ENCODE data around the gene CCR7. TPM values are rescaled to one million over a fixed set of nuclear protein-coding genes. Genes with fewer than 3 reads are reported as not detected.
A peak's percentile ranks its signal among the peaks of the same experiment; 100 is the strongest.
"Not testable (repeated sequence)": the region's sequence is repeated elsewhere in the genome, so short reads cannot be mapped to it uniquely, and the experiment has no call there.

Gene CCR7
- total RNA-seq, 2 experiments from 2014 or later, result 171 to 173 TPM

GRCh38 chr17:40597156-40597555 is 31.9 kb upstream of the CCR7 start:
- ChIA-PET POLR2A (interaction anchor here (1.1 to 2.7 kb wide), 9 partner anchors 9 to 34 kb away, joined by 3 to 47 read pairs (median 6); partner anchors contain the start of gene CCR7), CTCF (interaction anchor here (1.0 to 2.8 kb wide), 8 partner anchors 9 to 50 kb away, joined by 3 to 38 read pairs (median 6); partner anchors contain the start of gene CCR7)
- DNase-seq, result no peak
- no peak for ATAC-seq
- Mint-ChIP-seq H3K36me3 (ENCODE audit: low read depth) (peaks cover 32% of the 10 kb centered on the region), H3K27ac (peak overlapping the region; percentile 95), H3K4me1 (ENCODE audit: low read depth) (peaks cover 76% of the 10 kb centered on the region), H3K4me3 (no peak overlapping the region), H3K9me3 (ENCODE audit: insufficient read depth) (no peaks in the 10 kb centered on the region), H3K27me3 (ENCODE audit: low read depth) (no peaks in the 10 kb centered on the region)

DNA sequence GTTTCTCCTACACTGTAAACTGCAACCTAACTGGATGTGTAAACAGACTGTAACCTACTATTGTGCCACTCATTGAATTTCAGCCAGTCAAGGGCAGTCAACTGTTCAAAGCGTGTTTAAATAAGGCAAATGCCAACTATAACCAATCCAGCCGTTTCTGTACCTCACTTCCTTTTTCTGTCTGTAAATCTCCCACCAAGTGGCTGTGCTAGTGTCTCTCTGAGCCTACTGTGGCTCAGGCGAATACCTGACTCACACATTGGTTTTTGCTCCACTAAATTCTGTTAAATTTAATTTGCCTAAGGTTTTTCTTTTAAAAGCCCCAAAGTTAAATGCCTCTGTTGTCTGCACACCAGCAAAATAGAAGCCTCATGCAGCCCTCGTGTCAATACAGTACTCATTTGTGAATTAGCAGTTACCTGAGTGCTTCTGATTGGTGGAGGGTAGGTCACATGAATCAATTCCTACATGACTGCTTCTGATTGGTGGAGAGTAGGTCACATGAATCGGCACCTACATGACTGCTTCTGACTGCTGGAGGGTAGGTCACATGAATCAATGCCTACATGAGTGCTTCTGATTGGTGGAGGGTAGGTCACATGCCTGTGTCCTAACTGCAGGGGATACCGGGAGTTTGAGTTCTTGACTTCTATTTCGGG is 31.1 kb upstream of the CCR7 start:
- peak; percentile 47 for ATAC-seq
- CTCF ChIA-PET, result interaction anchor here (1.0 to 2.8 kb wide), 9 partner anchors 8 to 50 kb away, joined by 3 to 38 read pairs (median 6); partner anchors contain the start of gene CCR7

GRCh38 chr17:40590742-40591141 is 25.5 kb upstream of the CCR7 start:
- CTCF ChIA-PET, result interaction anchor here (1.0 to 2.5 kb wide), 2 partner anchors 22 to 24 kb away, joined by 3 to 16 read pairs; no protein-coding TSS in a partner anchor
- H3K4me1 Mint-ChIP-seq (ENCODE audit: low read depth), result peaks cover 64% of the 10 kb centered on the region
- peaks cover 36% of the 10 kb centered on the region for H3K36me3 Mint-ChIP-seq (ENCODE audit: low read depth)
- H3K4me3 Mint-ChIP-seq, result no peak overlapping the region
- no peak overlapping the region for H3K27ac Mint-ChIP-seq
- ATAC-seq, result no peak
- POLR2A ChIA-PET, result interaction anchor here (0.7 to 1.8 kb wide), 3 partner anchors 12 to 27 kb away, joined by 3 to 8 read pairs (median 4); no protein-coding TSS in a partner anchor
- DNase-seq, result no peak
- H3K27me3 Mint-ChIP-seq (ENCODE audit: low read depth), result no peaks in the 10 kb centered on the region
- peaks cover 4% of the 10 kb centered on the region for H3K9me3 Mint-ChIP-seq (ENCODE audit: insufficient read depth)

More for the DNA sequence above, 31.1 kb upstream of the CCR7 start:
- Mint-ChIP-seq H3K27ac (peak overlapping the region; percentile 95), H3K9me3 (ENCODE audit: insufficient read depth) (no peaks in the 10 kb centered on the region), H3K27me3 (ENCODE audit: low read depth) (no peaks in the 10 kb centered on the region), H3K4me1 (ENCODE audit: low read depth) (peaks cover 69% of the 10 kb centered on the region), H3K36me3 (ENCODE audit: low read depth) (peaks cover 31% of the 10 kb centered on the region), H3K4me3 (no peak overlapping the region)
- POLR2A ChIA-PET, result interaction anchor here (1.0 to 2.7 kb wide), 4 partner anchors 14 to 34 kb away, joined by 3 to 47 read pairs (median 8); partner anchors contain the start of gene CCR7
- peak; percentile 75 for DNase-seq

GRCh38 chr17:40588552-40588951 is 23.3 kb upstream of the CCR7 start:
- DNase-seq (no peak), ATAC-seq (peak; percentile 19)
- Mint-ChIP-seq H3K4me1 (ENCODE audit: low read depth) (peaks cover 71% of the 10 kb centered on the region), H3K36me3 (ENCODE audit: low read depth) (peaks cover 49% of the 10 kb centered on the region), H3K27ac (peak overlapping the region; percentile 51), H3K27me3 (ENCODE audit: low read depth) (no peaks in the 10 kb centered on the region), H3K9me3 (ENCODE audit: insufficient read depth) (peaks cover 20% of the 10 kb centered on the region), H3K4me3 (peak overlapping the region; percentile 26)
- POLR2A ChIA-PET, result interaction anchor here (1.2 to 1.5 kb wide), 2 partner anchors 9 to 24 kb away, joined by 3 read pairs; no protein-coding TSS in a partner anchor
- CTCF ChIA-PET, result interaction anchor here (1.1 to 2.5 kb wide), 4 partner anchors 9 to 27 kb away, joined by 3 to 16 read pairs (median 6); no protein-coding TSS in a partner anchor

- not testable (repeated sequence) for H3K27me3 Mint-ChIP-seq (ENCODE audit: low read depth); DNase-seq; ATAC-seq
- Mint-ChIP-seq H3K4me1 (ENCODE audit: low read depth) (peaks cover 92% of the 10 kb centered on the region), H3K9me3 (ENCODE audit: insufficient read depth) (peaks cover 20% of the 10 kb centered on the region), H3K27ac (peak overlapping the region; percentile 73), H3K36me3 (ENCODE audit: low read depth) (peaks cover 55% of the 10 kb centered on the region), H3K4me3 (peak overlapping the region; percentile 4)
- ChIA-PET POLR2A (interaction anchor here (0.7 to 1.5 kb wide), 4 partner anchors 11 to 23 kb away, joined by 3 to 6 read pairs (median 5); no protein-coding TSS in a partner anchor), CTCF (interaction anchor here (1.2 to 3.5 kb wide), 4 partner anchors 9 to 34 kb away, joined by 3 to 18 read pairs (median 8); no protein-coding TSS in a partner anchor)
Measured at GRCh38 chr17:40586264-40586663, 21.0 kb upstream of the CCR7 start.

- POLR2A ChIA-PET, result interaction anchor here (1.4 to 1.5 kb wide), 2 partner anchors 17 to 20 kb away, joined by 3 to 6 read pairs; no protein-coding TSS in a partner anchor
- DNase-seq; H3K4me3 Mint-ChIP-seq; H3K27ac Mint-ChIP-seq; H3K27me3 Mint-ChIP-seq (ENCODE audit: low read depth); ATAC-seq: not testable (repeated sequence)
- Mint-ChIP-seq H3K4me1 (ENCODE audit: low read depth) (peaks cover 94% of the 10 kb centered on the region), H3K9me3 (ENCODE audit: insufficient read depth) (peaks cover 20% of the 10 kb centered on the region), H3K36me3 (ENCODE audit: low read depth) (peaks cover 56% of the 10 kb centered on the region)
- CTCF ChIA-PET, result interaction anchor here (1.2 to 3.5 kb wide), 3 partner anchors 8 to 24 kb away, joined by 3 to 18 read pairs (median 3); no protein-coding TSS in a partner anchor
Measured at GRCh38 chr17:40584950-40585349, 19.7 kb upstream of the CCR7 start.

DNA sequence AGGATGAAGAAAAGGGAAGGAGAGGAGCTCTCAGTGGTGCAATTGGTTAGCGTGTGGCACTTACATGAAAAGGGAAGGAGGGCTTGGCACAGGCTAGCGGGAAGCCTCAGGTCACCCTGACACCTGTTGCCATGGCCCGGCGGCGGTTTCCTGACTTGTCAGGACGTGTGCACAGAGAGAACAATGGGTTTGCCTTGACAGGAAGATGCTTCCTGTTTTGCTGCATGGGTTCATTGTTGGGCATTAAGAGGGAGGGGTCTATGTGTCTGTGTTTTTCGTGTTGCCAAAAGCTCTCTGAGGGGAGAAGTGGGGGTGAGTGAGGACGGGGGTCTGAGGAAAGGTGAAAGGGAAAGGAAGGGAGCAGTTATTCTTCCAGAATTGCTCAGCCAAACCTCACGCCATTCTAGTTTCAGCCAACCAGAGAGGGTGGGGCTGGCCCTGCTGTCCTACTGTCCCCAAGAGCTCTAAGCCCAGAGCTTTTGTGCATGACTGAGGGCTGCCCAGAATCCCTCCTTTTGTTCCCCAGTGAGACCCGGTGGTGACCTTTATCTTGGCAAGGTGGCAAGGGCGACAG is 17.1 kb upstream of the CCR7 start:
- peak; percentile 83 for ATAC-seq
- POLR2A ChIA-PET, result interaction anchor here (0.6 to 2.8 kb wide), 7 partner anchors 15 to 35 kb away, joined by 3 to 56 read pairs (median 5); partner anchors contain the start of gene CCR7
- Mint-ChIP-seq H3K9me3 (ENCODE audit: insufficient read depth) (peaks cover 24% of the 10 kb centered on the region), H3K27ac (peak overlapping the region; percentile 88), H3K27me3 (ENCODE audit: low read depth) (no peaks in the 10 kb centered on the region), H3K4me3 (peak overlapping the region; percentile 56), H3K36me3 (ENCODE audit: low read depth) (peaks cover 39% of the 10 kb centered on the region), H3K4me1 (ENCODE audit: low read depth) (peaks cover 92% of the 10 kb centered on the region)
- peak; percentile 83 for DNase-seq
- CTCF ChIA-PET, result interaction anchor here (1.1 to 3.2 kb wide), 4 partner anchors 21 to 50 kb away, joined by 3 to 20 read pairs (median 10); no protein-coding TSS in a partner anchor

- CTCF ChIA-PET, result interaction anchor here (2.7 kb wide), 1 partner anchor 36 kb away, joined by 15 read pairs; no protein-coding TSS in a partner anchor
- Mint-ChIP-seq H3K4me1 (ENCODE audit: low read depth) (peaks cover 86% of the 10 kb centered on the region), H3K36me3 (ENCODE audit: low read depth) (peaks cover 33% of the 10 kb centered on the region), H3K27me3 (ENCODE audit: low read depth) (no peaks in the 10 kb centered on the region), H3K4me3 (no peak overlapping the region), H3K9me3 (ENCODE audit: insufficient read depth) (peaks cover 23% of the 10 kb centered on the region), H3K27ac (peak overlapping the region; percentile 39)
- ATAC-seq, result no peak
- POLR2A ChIA-PET, result no interaction called here
- no peak for DNase-seq
Measured at GRCh38 chr17:40580140-40580539, 14.9 kb upstream of the CCR7 start.

DNA sequence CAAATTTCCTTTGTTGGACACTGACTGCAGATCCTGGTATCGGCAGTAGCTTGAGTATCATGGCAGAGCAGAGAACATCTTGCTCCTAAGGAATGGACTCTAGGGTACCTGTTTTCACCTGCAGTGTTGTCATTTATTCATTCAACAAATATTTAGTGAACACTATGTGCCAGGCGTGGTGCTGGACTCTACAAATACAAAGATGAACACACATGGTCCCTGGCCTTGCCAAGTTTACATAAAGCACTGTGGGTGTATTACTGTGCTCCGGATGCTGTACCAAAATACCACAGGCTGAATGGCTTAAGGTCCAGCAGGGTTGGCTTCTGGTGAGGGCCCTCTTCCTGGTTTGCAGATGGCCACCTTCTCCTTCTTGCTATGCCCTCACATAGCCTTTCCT is 14.2 kb upstream of the CCR7 start:
- ChIA-PET CTCF (interaction anchor here (4.7 kb wide), 1 partner anchor 35 kb away, joined by 31 read pairs; no protein-coding TSS in a partner anchor), POLR2A (no interaction called here)
- peaks cover 79% of the 10 kb centered on the region for H3K4me1 Mint-ChIP-seq (ENCODE audit: low read depth)
- H3K27me3 Mint-ChIP-seq (ENCODE audit: low read depth), result no peaks in the 10 kb centered on the region
- H3K9me3 Mint-ChIP-seq (ENCODE audit: insufficient read depth), result peaks cover 22% of the 10 kb centered on the region
- H3K27ac Mint-ChIP-seq, result no peak overlapping the region
- ATAC-seq (no peak), DNase-seq (no peak)
- H3K4me3 Mint-ChIP-seq, result no peak overlapping the region
- H3K36me3 Mint-ChIP-seq (ENCODE audit: low read depth), result peaks cover 33% of the 10 kb centered on the region

DNA sequence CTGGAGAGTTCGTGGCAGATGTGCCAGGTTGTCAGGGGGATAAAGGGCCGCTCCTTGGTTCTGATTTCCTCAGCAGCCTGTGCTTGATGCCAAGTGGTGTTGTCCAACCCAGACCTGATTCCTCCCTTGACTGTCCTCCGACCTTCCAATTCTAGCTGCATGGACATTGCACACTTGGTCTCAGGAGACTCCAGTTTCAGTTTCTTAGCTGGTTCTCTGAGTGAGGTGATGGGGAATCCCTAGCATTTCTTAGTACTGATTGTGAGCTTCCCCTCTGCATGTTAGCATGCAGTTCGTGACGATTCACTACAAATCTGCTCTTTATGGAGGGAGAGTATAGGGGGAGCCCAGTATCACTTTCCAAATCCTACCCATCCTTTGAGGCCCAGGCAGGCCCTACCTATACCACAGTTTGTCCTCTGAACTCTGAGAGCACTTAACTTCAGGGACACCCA is 12.4 kb upstream of the CCR7 start:
- Mint-ChIP-seq H3K9me3 (ENCODE audit: insufficient read depth) (peaks cover 17% of the 10 kb centered on the region), H3K36me3 (ENCODE audit: low read depth) (peaks cover 31% of the 10 kb centered on the region), H3K27me3 (ENCODE audit: low read depth) (no peaks in the 10 kb centered on the region), H3K4me3 (peak overlapping the region; percentile 16), H3K4me1 (ENCODE audit: low read depth) (peaks cover 63% of the 10 kb centered on the region), H3K27ac (peak overlapping the region; percentile 89)
- ChIA-PET POLR2A (interaction anchor here (0.8 to 4.9 kb wide), 15 partner anchors 8 to 70 kb away, joined by 3 to 68 read pairs (median 4); partner anchors contain the start of genes CCR7 and SMARCE1), CTCF (interaction anchor here (0.6 to 4.7 kb wide), 17 partner anchors 9 to 919 kb away, joined by 3 to 31 read pairs (median 9); partner anchors contain the start of gene CCR7)
- ATAC-seq (peak; percentile 67), DNase-seq (peak; percentile 53)
